Eye (tissue), 1 donor: Measurements from ENCODE around the gene ATG101.
A peak's percentile ranks its signal among the peaks of the same experiment; 100 is the strongest.
"Not testable (repeated sequence)": the region's sequence is repeated elsewhere in the genome, so short reads cannot be mapped to it uniquely, and the experiment has no call there.

ENCODE experiments used
- DNase-seq: peaks from one replicate; pipeline ENCODE4 v3.0.0-alpha.2; 2015

ATG101 gene

DNA sequence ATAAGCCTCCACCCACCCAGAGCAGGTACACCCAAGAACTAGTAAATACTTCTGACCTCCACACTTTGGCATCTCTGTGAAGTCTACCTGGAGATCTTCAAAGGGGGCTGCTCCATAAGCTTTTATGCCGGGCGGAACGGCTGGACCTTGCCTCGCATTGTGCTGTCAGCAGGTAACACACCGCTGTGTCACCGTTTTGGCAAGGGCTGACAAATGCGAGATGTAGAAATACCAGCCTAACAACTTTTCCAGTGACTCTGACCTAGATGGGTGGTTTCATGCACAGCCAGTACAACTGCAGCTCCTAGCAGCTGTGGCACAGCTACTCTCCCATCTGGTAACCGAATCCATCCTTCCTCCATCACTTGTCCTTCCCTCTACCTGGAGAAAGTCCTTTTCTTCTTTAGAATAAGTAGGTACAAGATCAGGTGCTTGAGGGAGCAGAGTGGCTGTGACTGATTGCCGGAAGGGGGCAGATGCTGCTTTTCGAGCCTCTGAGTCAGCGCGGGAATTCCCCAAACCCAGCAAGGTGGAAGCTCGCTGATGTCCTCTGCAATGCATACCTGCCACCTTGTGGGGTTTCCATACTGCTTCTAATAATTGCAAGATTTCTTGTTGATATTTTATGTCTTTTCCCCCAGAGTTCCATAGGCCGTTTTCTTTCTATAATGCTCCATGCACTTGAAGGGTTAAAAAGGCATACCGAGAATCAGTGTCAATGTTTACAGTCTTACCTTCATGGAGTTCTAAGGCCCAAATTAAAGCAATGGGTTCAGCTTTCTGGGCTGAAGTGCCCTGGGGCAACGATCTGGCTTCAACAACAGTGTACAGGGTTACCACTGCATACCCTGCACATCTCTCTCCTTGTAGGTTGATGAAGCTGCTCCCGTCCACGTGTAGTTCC is 46.7 kb downstream of the ATG101 start:
- not testable (repeated sequence) for DNase-seq

DNA sequence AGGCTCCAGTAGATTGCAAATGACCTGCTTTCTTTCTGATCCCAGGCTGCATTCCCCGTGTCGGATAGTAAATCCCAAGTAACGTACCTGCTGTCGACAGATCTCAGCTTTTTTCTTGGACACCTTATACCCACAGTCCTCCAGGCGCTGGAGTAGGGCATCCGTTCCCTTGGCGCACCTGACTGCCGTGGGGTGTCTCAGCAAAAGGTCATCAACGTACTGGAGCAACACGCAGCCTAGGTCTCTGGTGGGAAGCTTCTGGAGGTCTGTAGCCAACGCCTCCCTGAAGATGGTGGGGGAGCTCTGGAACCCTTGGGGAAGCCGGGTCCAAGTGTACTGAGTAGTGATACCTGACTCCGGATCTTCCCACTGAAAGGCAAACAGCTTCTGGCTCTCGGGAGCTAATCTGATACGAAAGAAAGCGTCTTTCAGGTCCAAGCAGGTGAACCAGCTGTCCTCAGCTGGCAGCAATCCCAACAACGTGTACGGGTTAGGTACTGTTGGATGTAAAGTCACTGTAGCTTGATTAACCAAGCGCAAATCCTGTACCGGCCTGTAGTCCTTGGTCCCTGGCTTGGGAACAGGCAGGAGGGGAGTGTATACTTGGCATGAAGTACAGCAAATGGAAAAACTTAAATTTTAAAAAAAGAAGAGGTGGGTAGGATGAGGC is 48.2 kb downstream of the ATG101 start:
- DNase-seq = not testable (repeated sequence)

GRCh38 chr12:52119398-52120254 is 49.8 kb downstream of the ATG101 start:
- peak; percentile 61 for DNase-seq

GRCh38 chr12:52120951-52121823 is 51.4 kb downstream of the ATG101 start:
- DNase-seq = no peak

DNA sequence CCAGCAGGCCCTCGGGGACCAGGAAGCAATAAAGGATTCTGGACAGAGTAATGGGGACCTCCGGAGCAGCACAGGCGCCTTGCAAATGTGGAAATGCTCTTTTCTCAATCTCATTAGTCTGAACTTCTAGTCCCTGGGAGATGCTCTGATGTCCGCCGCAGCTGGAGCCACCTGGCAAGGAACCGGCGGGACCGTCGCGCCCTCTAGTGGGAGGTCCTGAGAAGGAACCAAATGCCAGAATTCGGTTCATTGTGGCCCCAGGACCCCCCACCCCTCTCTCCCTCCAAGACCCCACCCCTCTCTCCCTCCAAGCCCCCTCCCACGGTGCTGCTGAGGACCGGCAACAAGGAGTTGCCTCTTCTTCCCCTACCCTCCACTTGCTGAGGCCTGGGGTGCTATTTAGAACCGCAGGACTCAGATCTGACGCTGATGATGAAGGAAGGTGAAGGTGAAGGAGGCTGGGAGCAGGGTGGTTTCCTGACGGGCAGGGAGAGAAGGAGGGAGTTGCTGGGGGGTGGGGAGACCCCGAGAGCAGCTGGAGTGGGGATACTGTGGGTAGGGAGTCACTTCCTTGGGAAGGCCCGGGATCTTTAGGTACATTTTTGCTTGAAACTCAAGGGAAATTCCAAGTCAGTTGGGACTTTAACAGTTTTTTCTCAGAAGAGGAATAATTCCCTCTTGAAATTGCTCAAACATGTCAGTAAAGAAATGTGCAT is 52.2 kb downstream of the ATG101 start:
- DNase-seq = peak; percentile 79

- DNase-seq = no peak
These were observed 52.7 kb downstream of the ATG101 start for GRCh38 chr12:52122540-52122871.

GRCh38 chr12:52122904-52123303 is 53.1 kb downstream of the ATG101 start:
- DNase-seq = no peak

- no peak for DNase-seq
These were observed 53.9 kb downstream of the ATG101 start for GRCh38 chr12:52123487-52124186.

DNA sequence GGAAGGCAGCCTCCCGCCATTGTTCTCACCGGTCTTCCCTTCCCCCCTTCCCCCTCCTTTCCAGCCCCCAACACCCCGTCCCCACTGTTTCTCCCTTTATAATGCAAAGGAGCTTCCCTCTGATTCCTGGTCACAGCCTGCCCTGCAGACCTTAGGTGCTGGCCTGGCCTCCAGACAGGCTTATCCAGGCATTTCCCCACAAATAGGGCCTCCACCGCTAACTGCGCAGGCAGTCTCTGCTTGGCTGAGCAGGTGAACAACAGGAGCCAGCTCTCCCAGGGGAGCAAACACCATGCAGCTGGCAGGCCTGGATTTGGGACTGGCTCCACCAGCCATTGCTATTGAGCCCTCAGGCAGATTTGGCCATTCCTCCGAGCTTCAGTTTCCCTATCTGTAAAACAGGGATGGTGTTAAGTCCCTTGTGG is 55.7 kb downstream of the ATG101 start:
- peak; percentile 43 for DNase-seq

DNA sequence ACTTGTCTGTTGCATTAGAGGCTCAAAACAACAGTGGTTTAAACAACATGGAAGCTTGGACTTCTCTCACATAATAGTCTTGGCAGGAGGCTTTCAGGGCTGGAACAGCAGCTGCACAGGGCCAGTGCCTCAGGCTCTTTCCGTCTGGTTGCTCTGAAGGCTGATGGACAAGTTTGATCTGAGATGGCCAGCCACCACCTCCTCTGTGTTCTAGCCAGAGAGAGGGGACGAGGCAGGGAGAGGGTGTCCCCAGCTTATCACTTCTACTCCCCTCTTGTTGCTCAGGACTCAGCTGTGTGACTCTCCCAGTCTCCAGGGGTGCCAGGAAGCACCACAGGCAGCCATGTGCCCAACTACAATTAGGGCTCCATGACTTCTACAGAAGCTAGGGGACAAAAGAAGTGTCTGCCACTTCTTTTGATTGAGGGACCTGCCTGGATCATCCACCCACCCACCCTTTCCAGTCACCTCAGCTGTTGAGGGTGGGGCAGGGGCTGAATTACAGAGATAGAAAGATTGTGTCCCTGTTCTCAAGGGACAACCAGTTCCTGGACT is 56.3 kb downstream of the ATG101 start:
- DNase-seq = peak; percentile 58
